ENCODE measurements around the gene ZNF138. TPM values are rescaled to one million over a fixed set of nuclear protein-coding genes. Genes with fewer than 3 reads are reported as not detected.
A peak's percentile ranks its signal among the peaks of the same experiment; 100 is the strongest.

The ZNF138 gene
- polyA plus RNA-seq, 1 donor (not counting 4 experiments of a cell fraction or from before 2014, with no cell fraction given) = 6.3 TPM

DNA sequence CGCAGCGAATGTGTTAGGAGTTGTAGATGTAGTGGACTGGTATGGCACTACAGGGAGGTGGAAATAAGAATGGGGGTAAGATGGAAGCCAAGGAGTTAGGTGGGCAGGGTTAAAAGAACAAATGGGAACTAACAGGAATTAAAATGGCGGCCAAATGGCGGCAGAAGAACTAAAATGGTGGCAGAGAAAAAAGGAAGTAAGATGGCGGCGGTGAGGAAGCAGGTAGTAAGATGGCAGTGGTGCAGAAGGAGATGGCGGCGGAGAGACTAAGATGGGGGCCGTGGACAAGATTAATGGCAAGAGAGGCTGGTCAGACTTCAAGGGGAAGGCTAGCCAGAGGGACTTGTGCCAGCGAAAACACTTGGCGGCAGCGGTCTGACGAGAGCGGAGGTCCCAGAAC is 44.5 kb downstream of the ZNF138 start:
- H3K4me2 ChIP-seq (ENCODE audit: control insufficient read depth, extremely low read depth, insufficient read depth, low read depth, low read length) = no peak overlapping the region
- no peaks in the 10 kb centered on the region for H3K9me1 ChIP-seq (ENCODE audit: control insufficient read depth, extremely low read depth, insufficient read depth, low read length)
- H4K20me1 ChIP-seq (ENCODE audit: control insufficient read depth, extremely low read depth, insufficient read depth, low read length) = no peaks in the 10 kb centered on the region
- H3K27me3 ChIP-seq (ENCODE audit: control insufficient read depth, extremely low read depth, insufficient read depth, low read length) = no peaks in the 10 kb centered on the region
- no peak overlapping the region for H3K27ac ChIP-seq (ENCODE audit: control insufficient read depth, insufficient read depth, low read length)
- dilution Hi-C loops (cut with MboI; ENCODE audit: extremely low pct_ligation_motif_present, low sequenced_read_pairs) = no loop called here
- no peak for DNase-seq (ENCODE audit: low read depth, low spot score)
- H3K4me3 ChIP-seq (ENCODE audit: control insufficient read depth in 2 of 3, extremely low read depth in 1 of 3, insufficient read depth in 2 of 3, low read depth in 1 of 3, low read length in 3 of 3) = no peak overlapping the region
- no peak overlapping the region for H2AFZ ChIP-seq (ENCODE audit: control insufficient read depth, low read length)
- no peak for TF ChIP-seq EZH2 (IDR thresholded peaks at IDR 0.05; ENCODE audit: low read length)
- H3K9ac ChIP-seq (ENCODE audit: control insufficient read depth, extremely low read depth, insufficient read depth, low read length) = no peak overlapping the region
- no peaks in the 10 kb centered on the region for H3K9me3 ChIP-seq (ENCODE audit: control insufficient read depth, low read depth, low read length)
- H3K79me2 ChIP-seq (ENCODE audit: control insufficient read depth, insufficient read depth, low read length) = no peaks in the 10 kb centered on the region
- H3K36me3 ChIP-seq (ENCODE audit: control insufficient read depth in 2 of 2, extremely low read depth in 1 of 2, insufficient read depth in 2 of 2, low read length in 2 of 2) = no peaks in the 10 kb centered on the region
- no peaks in the 10 kb centered on the region for H3K4me1 ChIP-seq (ENCODE audit: control insufficient read depth, extremely low read depth, insufficient read depth, low read length)
- no peak for FAIRE-seq

DNA sequence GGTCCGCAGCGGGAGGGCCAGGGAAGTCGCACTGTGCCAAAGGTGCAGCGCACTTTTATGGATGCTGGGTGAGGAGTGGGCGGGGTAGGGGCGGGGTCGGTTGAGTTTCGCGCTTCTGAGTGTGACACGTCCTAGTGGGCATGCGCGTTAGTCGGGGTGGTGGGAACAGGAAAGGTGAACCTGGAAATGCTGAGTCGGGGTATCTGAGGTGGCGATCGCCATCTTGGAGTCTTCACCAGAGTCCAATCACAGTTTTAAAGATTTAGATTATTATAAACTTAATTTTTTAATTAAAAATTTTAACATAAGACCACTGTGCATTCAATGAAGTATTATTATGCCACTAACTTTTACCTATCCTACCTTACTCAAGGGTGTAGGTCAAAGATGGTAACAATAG is 45.7 kb downstream of the ZNF138 start:
- H3K79me2 ChIP-seq (ENCODE audit: control insufficient read depth, insufficient read depth, low read length) = no peaks in the 10 kb centered on the region
- no peak overlapping the region for H3K4me3 ChIP-seq (ENCODE audit: control insufficient read depth in 2 of 3, extremely low read depth in 1 of 3, insufficient read depth in 2 of 3, low read depth in 1 of 3, low read length in 3 of 3)
- DNase-seq (ENCODE audit: low read depth, low spot score) (no peak), FAIRE-seq (no peak)
- TF ChIP-seq, protein P1, sequence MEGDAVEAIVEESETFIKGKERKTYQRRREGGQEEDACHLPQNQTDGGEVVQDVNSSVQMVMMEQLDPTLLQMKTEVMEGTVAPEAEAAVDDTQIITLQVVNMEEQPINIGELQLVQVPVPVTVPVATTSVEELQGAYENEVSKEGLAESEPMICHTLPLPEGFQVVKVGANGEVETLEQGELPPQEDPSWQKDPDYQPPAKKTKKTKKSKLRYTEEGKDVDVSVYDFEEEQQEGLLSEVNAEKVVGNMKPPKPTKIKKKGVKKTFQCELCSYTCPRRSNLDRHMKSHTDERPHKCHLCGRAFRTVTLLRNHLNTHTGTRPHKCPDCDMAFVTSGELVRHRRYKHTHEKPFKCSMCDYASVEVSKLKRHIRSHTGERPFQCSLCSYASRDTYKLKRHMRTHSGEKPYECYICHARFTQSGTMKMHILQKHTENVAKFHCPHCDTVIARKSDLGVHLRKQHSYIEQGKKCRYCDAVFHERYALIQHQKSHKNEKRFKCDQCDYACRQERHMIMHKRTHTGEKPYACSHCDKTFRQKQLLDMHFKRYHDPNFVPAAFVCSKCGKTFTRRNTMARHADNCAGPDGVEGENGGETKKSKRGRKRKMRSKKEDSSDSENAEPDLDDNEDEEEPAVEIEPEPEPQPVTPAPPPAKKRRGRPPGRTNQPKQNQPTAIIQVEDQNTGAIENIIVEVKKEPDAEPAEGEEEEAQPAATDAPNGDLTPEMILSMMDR (optimal IDR thresholded peaks at IDR 0.05 in 1 of 3, IDR thresholded peaks at IDR 0.05 in 1 of 3, conservative IDR thresholded peaks at IDR 0.05 in 1 of 3; ENCODE audit: extremely low read depth in 1 of 3, insufficient read depth in 2 of 3, low read length in 3 of 3) = no peak
- no peak for TF ChIP-seq EZH2 (IDR thresholded peaks at IDR 0.05; ENCODE audit: low read length)
- no peaks in the 10 kb centered on the region for H3K36me3 ChIP-seq (ENCODE audit: control insufficient read depth in 2 of 2, extremely low read depth in 1 of 2, insufficient read depth in 2 of 2, low read length in 2 of 2)
- no peaks in the 10 kb centered on the region for H3K9me3 ChIP-seq (ENCODE audit: control insufficient read depth, low read depth, low read length)
- H4K20me1 ChIP-seq (ENCODE audit: control insufficient read depth, extremely low read depth, insufficient read depth, low read length) = no peaks in the 10 kb centered on the region
- H3K4me1 ChIP-seq (ENCODE audit: control insufficient read depth, extremely low read depth, insufficient read depth, low read length) = no peaks in the 10 kb centered on the region
- dilution Hi-C loops (cut with MboI; ENCODE audit: extremely low pct_ligation_motif_present, low sequenced_read_pairs) = no loop called here
- no peak overlapping the region for H3K9ac ChIP-seq (ENCODE audit: control insufficient read depth, extremely low read depth, insufficient read depth, low read length)
- H3K27ac ChIP-seq (ENCODE audit: control insufficient read depth, insufficient read depth, low read length) = no peak overlapping the region
- H3K9me1 ChIP-seq (ENCODE audit: control insufficient read depth, extremely low read depth, insufficient read depth, low read length) = no peaks in the 10 kb centered on the region
- no peaks in the 10 kb centered on the region for H3K27me3 ChIP-seq (ENCODE audit: control insufficient read depth, extremely low read depth, insufficient read depth, low read length)
- H3K4me2 ChIP-seq (ENCODE audit: control insufficient read depth, extremely low read depth, insufficient read depth, low read depth, low read length) = no peak overlapping the region
- H2AFZ ChIP-seq (ENCODE audit: control insufficient read depth, low read length) = no peak overlapping the region

DNA sequence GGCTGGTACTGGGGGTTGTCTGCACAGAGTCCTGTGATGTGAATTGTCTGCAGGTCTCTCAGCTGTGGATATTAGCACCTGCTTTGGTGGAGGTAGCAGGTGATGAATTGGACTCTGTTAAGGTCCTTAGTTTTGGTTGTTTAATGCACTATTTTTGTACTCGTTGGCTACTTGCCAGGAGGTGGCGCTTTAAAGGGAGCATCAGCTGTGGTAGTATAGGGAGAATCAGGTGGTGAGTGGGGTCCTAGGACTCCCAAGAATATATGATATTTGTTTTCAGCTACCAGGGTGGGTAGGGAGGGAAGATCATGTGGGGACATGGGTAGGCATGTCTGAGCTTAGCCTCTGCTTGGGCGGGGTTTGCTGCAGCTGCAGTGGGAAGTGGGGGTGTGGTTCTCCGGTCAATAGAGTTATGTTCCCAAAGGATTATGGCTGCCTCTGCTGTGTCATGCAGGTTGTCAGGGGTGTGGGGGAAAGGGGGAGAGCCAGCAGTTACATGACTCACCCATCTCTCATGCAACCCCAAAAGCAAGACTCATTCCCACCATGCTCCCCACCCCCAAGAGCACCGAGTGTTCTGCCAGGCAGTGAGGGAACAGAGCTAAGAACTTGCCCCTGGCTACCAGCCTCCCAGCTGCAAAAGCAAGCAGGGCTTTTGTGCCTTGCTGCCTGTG is 55.2 kb downstream of the ZNF138 start:
- no peaks in the 10 kb centered on the region for H3K79me2 ChIP-seq (ENCODE audit: control insufficient read depth, insufficient read depth, low read length)
- peak overlapping the region; percentile 74 for H3K9ac ChIP-seq (ENCODE audit: control insufficient read depth, extremely low read depth, insufficient read depth, low read length)
- peak overlapping the region; percentile 76 for H3K4me2 ChIP-seq (ENCODE audit: control insufficient read depth, extremely low read depth, insufficient read depth, low read depth, low read length)
- no peaks in the 10 kb centered on the region for H4K20me1 ChIP-seq (ENCODE audit: control insufficient read depth, extremely low read depth, insufficient read depth, low read length)
- peak; percentile 95 for FAIRE-seq
- dilution Hi-C loops (cut with MboI; ENCODE audit: extremely low pct_ligation_motif_present, low sequenced_read_pairs) = no loop called here
- peak overlapping the region; percentile 91 for H3K27ac ChIP-seq (ENCODE audit: control insufficient read depth, insufficient read depth, low read length)
- TF ChIP-seq EZH2 (IDR thresholded peaks at IDR 0.05; ENCODE audit: low read length) = no peak
- TF ChIP-seq, protein P1 (optimal IDR thresholded peaks at IDR 0.05 in 1 of 3, IDR thresholded peaks at IDR 0.05 in 1 of 3, conservative IDR thresholded peaks at IDR 0.05 in 1 of 3; ENCODE audit: extremely low read depth in 1 of 3, insufficient read depth in 2 of 3, low read length in 3 of 3) = no peak
- H3K9me1 ChIP-seq (ENCODE audit: control insufficient read depth, extremely low read depth, insufficient read depth, low read length) = no peaks in the 10 kb centered on the region
- peak overlapping the region in 2 of 3 experiments; percentile 38 to 43 for H3K4me3 ChIP-seq (ENCODE audit: control insufficient read depth in 2 of 3, extremely low read depth in 1 of 3, insufficient read depth in 2 of 3, low read depth in 1 of 3, low read length in 3 of 3)
- peak overlapping the region; percentile 96 for H2AFZ ChIP-seq (ENCODE audit: control insufficient read depth, low read length)
- peaks cover 13% of the 10 kb centered on the region for H3K4me1 ChIP-seq (ENCODE audit: control insufficient read depth, extremely low read depth, insufficient read depth, low read length)
- no peaks in the 10 kb centered on the region for H3K9me3 ChIP-seq (ENCODE audit: control insufficient read depth, low read depth, low read length)
- DNase-seq (ENCODE audit: low read depth, low spot score) = peak; percentile 97
- no peaks in the 10 kb centered on the region for H3K36me3 ChIP-seq (ENCODE audit: control insufficient read depth in 2 of 2, extremely low read depth in 1 of 2, insufficient read depth in 2 of 2, low read length in 2 of 2)
- no peaks in the 10 kb centered on the region for H3K27me3 ChIP-seq (ENCODE audit: control insufficient read depth, extremely low read depth, insufficient read depth, low read length)

Data from keratinocyte (primary cell).